Glutamatergic neuron (in vitro differentiated cells): ENCODE measurements around the gene RGS16. TPM values are rescaled to one million over a fixed set of nuclear protein-coding genes. Genes with fewer than 3 reads are reported as not detected.

Experiments
- DNase-seq: peaks from one replicate; pipeline ENCODE4 v3.0.0; 2022
- H3K27ac Mint-ChIP-seq: one replicate; pipeline ENCODE4 v1.8.0; 2020; ENCODE audit warnings: mild to moderate bottlenecking, mixed read lengths, inconsistent platforms; ENCODE audit not compliant: unreplicated experiment
- H3K27me3 Mint-ChIP-seq: one replicate; pipeline ENCODE4 v1.8.0; 2020; ENCODE audit warnings: mild to moderate bottlenecking, moderate library complexity, mixed read lengths, inconsistent platforms; ENCODE audit not compliant: unreplicated experiment
- H3K36me3 Mint-ChIP-seq: one replicate; pipeline ENCODE4 v1.8.0; 2020; ENCODE audit warnings: mild to moderate bottlenecking, mixed read lengths, inconsistent platforms; ENCODE audit not compliant: unreplicated experiment
- H3K4me1 Mint-ChIP-seq: one replicate; pipeline ENCODE4 v1.8.0; 2020; ENCODE audit warnings: mild to moderate bottlenecking, low read depth, mixed read lengths, inconsistent platforms; ENCODE audit not compliant: unreplicated experiment
- H3K4me3 Mint-ChIP-seq: one replicate; pipeline ENCODE4 v1.8.0; 2020; ENCODE audit warnings: mild to moderate bottlenecking, mixed read lengths, inconsistent platforms; ENCODE audit not compliant: unreplicated experiment
- H3K9me3 Mint-ChIP-seq: one replicate; pipeline ENCODE4 v1.8.0; 2020; ENCODE audit warnings: mild to moderate bottlenecking, moderate library complexity, mixed read lengths, inconsistent platforms; ENCODE audit not compliant: unreplicated experiment
- total RNA-seq: library from RNA; stranded (reverse); fragmentation: NEBNext Ultra II Directional; extraction: Animal tissue kit (Norgen Biotek cat#: 25700); gene quantifications from one replicate; pipeline ENCODE4 v1.2.1, GENCODE V29; 2021; ENCODE audit not compliant: unreplicated experiment
- TF ChIP-seq, protein P1 (sequence below): fragments of 200-600 bp; sonication (generic); IDR thresholded peaks from one replicate; pipeline ENCODE4 v1.5.0; 2021; ENCODE audit not compliant: partially characterized antibody, unreplicated experiment

The RGS16 gene
- total RNA-seq, 1 donor from 2014 or later = 37.2 TPM

DNA sequence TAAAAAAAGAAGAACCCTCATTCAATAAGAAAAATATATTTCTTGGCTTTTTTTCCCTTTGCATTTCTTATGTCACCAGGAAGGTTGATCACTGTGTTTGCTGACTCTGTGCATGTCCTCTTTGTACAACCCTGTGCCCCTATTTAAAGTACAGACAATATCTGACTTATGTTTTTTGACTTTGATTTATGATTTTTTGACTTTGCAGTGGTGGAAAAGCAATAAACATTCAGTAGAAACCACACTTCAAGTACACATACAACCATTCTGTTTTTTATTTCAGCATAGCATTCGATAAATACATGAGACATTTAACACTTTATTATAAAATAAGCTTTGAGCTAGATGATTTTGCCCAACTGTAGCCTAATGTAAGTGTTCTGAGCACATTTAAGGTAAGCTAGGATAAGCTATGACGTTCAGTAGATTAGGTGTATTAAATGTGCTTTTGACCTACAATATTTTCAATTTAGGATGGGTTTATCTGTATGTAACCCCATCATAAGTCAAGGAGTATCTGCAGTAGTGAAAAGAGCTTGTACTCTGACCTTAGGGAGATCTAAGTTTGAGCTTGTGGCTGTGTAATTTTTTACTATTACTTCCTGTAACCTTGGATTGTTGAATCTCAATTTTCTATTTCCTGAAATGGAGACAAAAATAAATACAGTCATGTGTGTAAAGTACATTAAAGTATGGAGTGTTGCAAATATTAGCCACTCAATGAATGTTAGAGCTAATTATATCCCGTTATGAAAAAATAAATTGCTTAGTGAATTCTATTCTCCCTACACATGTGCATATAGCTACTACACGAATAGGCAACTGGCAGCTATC is 16.3 kb downstream of the RGS16 start:
- no peaks in the 10 kb centered on the region for H3K9me3 Mint-ChIP-seq
- TF ChIP-seq, protein P1, sequence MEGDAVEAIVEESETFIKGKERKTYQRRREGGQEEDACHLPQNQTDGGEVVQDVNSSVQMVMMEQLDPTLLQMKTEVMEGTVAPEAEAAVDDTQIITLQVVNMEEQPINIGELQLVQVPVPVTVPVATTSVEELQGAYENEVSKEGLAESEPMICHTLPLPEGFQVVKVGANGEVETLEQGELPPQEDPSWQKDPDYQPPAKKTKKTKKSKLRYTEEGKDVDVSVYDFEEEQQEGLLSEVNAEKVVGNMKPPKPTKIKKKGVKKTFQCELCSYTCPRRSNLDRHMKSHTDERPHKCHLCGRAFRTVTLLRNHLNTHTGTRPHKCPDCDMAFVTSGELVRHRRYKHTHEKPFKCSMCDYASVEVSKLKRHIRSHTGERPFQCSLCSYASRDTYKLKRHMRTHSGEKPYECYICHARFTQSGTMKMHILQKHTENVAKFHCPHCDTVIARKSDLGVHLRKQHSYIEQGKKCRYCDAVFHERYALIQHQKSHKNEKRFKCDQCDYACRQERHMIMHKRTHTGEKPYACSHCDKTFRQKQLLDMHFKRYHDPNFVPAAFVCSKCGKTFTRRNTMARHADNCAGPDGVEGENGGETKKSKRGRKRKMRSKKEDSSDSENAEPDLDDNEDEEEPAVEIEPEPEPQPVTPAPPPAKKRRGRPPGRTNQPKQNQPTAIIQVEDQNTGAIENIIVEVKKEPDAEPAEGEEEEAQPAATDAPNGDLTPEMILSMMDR = no peak
- H3K27ac Mint-ChIP-seq = no peak overlapping the region
- H3K36me3 Mint-ChIP-seq = no peaks in the 10 kb centered on the region
- DNase-seq = no peak
- peaks cover 4% of the 10 kb centered on the region for H3K4me1 Mint-ChIP-seq
- no peak overlapping the region for H3K4me3 Mint-ChIP-seq
- H3K27me3 Mint-ChIP-seq = peaks cover 4% of the 10 kb centered on the region

DNA sequence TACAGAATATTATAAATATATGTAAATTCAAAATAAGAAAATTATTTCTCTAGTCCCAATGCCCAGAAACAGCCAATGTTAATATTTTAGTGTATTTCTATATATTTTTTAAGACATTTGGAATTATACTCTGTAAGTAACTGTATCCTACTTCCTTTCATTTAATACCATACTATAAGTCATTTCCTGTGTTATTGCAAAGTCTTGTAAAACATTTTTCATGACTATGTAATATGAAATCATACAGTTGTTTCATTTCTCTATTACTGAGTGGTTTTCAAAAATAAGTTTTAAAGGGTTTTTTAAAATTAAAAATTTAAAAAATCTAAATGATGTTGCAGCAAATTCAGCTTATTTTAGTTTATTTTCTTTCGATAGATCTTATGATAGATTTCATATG is 17.1 kb downstream of the RGS16 start:
- Mint-ChIP-seq H3K4me3 (no peak overlapping the region), H3K27me3 (peaks cover 4% of the 10 kb centered on the region), H3K27ac (no peak overlapping the region), H3K36me3 (no peaks in the 10 kb centered on the region), H3K4me1 (peaks cover 4% of the 10 kb centered on the region), H3K9me3 (no peaks in the 10 kb centered on the region)
- DNase-seq = no peak
- TF ChIP-seq, protein P1 = no peak

DNA sequence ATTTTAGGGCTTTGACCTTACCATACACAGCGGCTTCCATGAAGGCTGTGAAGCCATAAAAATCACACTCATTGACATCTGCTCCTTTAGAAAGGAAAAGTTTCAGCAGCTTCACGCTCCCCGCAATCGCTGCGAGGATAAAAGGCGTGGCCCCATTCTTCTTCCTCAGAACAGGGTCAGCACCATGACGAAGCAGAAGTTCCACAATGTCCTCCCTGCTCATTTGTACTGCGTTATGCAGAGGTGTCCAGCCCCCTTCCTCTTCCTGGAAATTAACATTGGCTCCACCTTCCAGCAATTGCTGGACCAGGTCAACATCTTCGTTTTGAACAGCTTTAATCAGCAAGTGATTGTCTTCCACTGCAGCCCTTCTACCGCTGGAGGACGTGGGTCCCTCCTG is 17.8 kb downstream of the RGS16 start:
- Mint-ChIP-seq H3K27ac (no peak overlapping the region), H3K36me3 (no peaks in the 10 kb centered on the region), H3K27me3 (no peaks in the 10 kb centered on the region), H3K9me3 (no peaks in the 10 kb centered on the region), H3K4me1 (peaks cover 4% of the 10 kb centered on the region), H3K4me3 (no peak overlapping the region)
- TF ChIP-seq, protein P1 = no peak
- no peak for DNase-seq

DNA sequence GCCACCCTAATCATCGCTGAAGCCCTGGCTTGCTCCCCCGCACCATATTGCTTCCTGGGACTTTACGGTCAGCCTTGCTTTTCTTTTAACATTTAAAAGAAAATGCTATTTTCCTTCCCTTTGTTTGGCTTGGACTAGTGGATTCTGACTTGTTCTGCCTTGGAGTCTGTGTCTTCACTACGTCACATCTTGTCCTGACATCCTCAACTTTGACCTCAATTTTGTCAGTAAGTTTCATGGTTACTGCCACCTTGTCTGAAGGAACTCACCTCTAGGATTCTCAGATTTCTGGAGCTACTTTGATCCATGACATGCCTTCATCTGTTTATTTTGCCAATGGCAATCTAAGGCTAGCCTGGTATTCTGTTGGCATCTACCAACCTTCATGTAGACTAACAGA is 19.4 kb downstream of the RGS16 start:
- no peaks in the 10 kb centered on the region for H3K36me3 Mint-ChIP-seq
- H3K9me3 Mint-ChIP-seq = no peaks in the 10 kb centered on the region
- TF ChIP-seq, protein P1 = no peak
- H3K4me3 Mint-ChIP-seq = no peak overlapping the region
- no peak for DNase-seq
- no peak overlapping the region for H3K27ac Mint-ChIP-seq
- H3K27me3 Mint-ChIP-seq = no peaks in the 10 kb centered on the region
- peaks cover 4% of the 10 kb centered on the region for H3K4me1 Mint-ChIP-seq

DNA sequence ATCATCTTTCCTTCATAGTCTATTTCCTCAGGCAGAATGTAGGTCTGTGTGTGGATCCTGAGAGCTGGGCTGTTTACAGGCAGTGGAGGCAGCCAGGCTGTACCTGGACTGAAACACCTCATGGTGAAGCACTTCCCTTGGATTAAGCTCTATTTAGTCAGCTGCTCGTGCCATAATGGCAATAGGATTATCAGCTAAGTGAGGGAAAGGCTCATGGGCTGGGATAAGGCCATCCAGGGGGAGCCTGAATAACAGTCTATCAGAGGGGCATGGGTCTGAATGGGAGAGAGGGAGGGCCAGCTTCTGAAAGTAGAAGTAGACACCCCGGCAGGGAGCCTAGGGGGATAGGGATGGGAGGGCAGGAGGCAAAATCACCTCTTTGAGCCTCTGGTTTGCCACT is 23.5 kb downstream of the RGS16 start:
- Mint-ChIP-seq H3K4me1 (no peaks in the 10 kb centered on the region), H3K9me3 (no peaks in the 10 kb centered on the region), H3K27ac (no peak overlapping the region), H3K27me3 (no peaks in the 10 kb centered on the region), H3K36me3 (no peaks in the 10 kb centered on the region), H3K4me3 (no peak overlapping the region)
- TF ChIP-seq, protein P1 = no peak
- no peak for DNase-seq
